Esophagus muscularis mucosa (tissue), 4 donors: ENCODE measurements around the gene HBA2. TPM values are rescaled to one million over a fixed set of nuclear protein-coding genes. Genes with fewer than 3 reads are reported as not detected.
"Not testable (repeated sequence)": the region's sequence is repeated elsewhere in the genome, so short reads cannot be mapped to it uniquely, and the experiment has no call there.

Experiments
- DNase-seq: peaks from one replicate; pipeline ENCODE4 v3.0.0-alpha.2; 2017; ENCODE audit errors: extremely low spot score
- H3K27ac ChIP-seq, 4 donors: fragments of 200-600 bp; sonication (generic); replicated peaks in 1 of 4; 1 replicate in 3 of 4; 2 replicates in 1 of 4; pipeline ENCODE4 v1.5.1; 2016 to 2019; ENCODE audit warnings: mild to moderate bottlenecking in 1 of 4
- H3K27me3 ChIP-seq, 4 donors: fragments of 200-600 bp; sonication (generic); one replicate each; pipeline versions ENCODE4 v1.5.1 to v1.6.0; 2016 to 2019
- H3K36me3 ChIP-seq, 4 donors: fragments of 200-600 bp; sonication (generic); one replicate each; pipeline ENCODE4 v1.5.1; 2016 to 2019
- H3K4me1 ChIP-seq, 4 donors: fragments of 200-600 bp; sonication (generic); one replicate each; pipeline ENCODE4 v1.5.1; 2016 to 2019
- H3K4me3 ChIP-seq, 4 donors: fragments of 200-600 bp; sonication (generic); 1 replicate in 2 of 4; 2 replicates in 2 of 4; pipeline ENCODE4 v1.5.1; 2016 to 2019; ENCODE audit warnings: mild to moderate bottlenecking in 4 of 4, moderate library complexity in 1 of 4
- H3K9me3 ChIP-seq, 4 donors: fragments of 200-600 bp; sonication (generic); 1 replicate in 3 of 4; 2 replicates in 1 of 4; pipeline ENCODE4 v1.5.1; 2016 to 2019
- CTCF ChIP-seq, 3 experiments: fragments of 200-600 bp in 2 of 3; fragments of 450-650 bp in 1 of 3; sonication (generic) in 2 of 3; IDR thresholded peaks; one replicate each; pipeline ENCODE4 v1.5.1; 2017 to 2019; ENCODE audit warnings: antibody characterized with exemption in 3 of 3, mild to moderate bottlenecking in 2 of 3, moderate library complexity in 1 of 3
- EP300 ChIP-seq: sonication (generic); formaldehyde crosslinking; IDR thresholded peaks from one replicate; pipeline ENCODE4 v1.6.1; 2017; ENCODE audit warnings: antibody characterized with exemption
- POLR2A ChIP-seq: fragments of 450-650 bp; IDR thresholded peaks from one replicate; pipeline ENCODE4 v1.6.1; 2017; ENCODE audit warnings: antibody characterized with exemption, moderate library complexity, mild to moderate bottlenecking, low read depth
- POLR2AphosphoS5 ChIP-seq, 2 donors: sonication (generic); formaldehyde crosslinking; IDR thresholded peaks; one replicate each; pipeline ENCODE4 v1.6.1; 2017; ENCODE audit warnings: antibody characterized with exemption in 2 of 2
- WGBS: methylation state at CpG from one replicate; pipeline ENCODE4 v1.1.5; 2018; 5-methylcytosine and 5-hydroxymethylcytosine counted together
- intact Hi-C: fragments of 100-400 bp; cut with DNase I; formaldehyde crosslinking; loops from one replicate; pipeline ENCODE4 v1.15.1; 2023
- total RNA-seq, 4 donors: library from RNA; depleted of rRNA; stranded (reverse); fragments of >200 nt; gene quantifications; one replicate each; pipeline versions ENCODE4 v1.1.0 to v1.2.1, GENCODE V29; 2016

Gene HBA2
- total RNA-seq, 4 donors from 2014 or later = 1.7 to 1,686 (median 156) TPM

DNA sequence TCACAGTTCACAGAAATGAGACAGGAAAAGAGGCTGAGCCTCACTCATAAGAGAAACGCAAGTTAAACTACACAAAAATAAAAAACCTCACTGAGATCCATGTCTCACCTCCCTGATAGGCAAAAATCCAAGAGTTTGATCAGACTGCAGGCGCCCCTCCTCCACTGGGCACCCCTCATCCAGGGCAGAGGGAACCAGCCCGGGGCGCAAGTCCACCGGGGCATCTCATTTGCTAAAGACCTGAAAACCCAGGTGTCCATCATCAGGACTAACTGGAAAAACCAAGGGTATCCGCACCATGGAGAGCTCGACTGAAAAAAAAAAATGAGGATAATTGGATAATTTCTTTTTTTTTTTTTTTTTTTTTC is 17.7 kb upstream of the HBA2 start:
- Histone ChIP-seq H3K27me3 (peaks cover 3 to 66% (median 27%) of the 10 kb centered on the region in 4 donors), H3K27ac (no peak overlapping the region), H3K4me1 (peaks cover 8 to 11% (median 10%) of the 10 kb centered on the region in 4 donors), H3K36me3 (no peaks in the 10 kb centered on the region), H3K9me3 (no peaks in the 10 kb centered on the region), H3K4me3 (peak overlapping the region in 1 of 4 donors; percentile 56)
- no peak for DNase-seq
- TF ChIP-seq CTCF (IDR thresholded peaks at IDR 0.05) (no peak), POLR2A (no peak), POLR2AphosphoS5 (IDR thresholded peaks at IDR 0.05) (no peak), EP300 (no peak)
- intact Hi-C loops = no loop called here
- 78% methylated on average over 7 of the region's 7 CpGs for WGBS

DNA sequence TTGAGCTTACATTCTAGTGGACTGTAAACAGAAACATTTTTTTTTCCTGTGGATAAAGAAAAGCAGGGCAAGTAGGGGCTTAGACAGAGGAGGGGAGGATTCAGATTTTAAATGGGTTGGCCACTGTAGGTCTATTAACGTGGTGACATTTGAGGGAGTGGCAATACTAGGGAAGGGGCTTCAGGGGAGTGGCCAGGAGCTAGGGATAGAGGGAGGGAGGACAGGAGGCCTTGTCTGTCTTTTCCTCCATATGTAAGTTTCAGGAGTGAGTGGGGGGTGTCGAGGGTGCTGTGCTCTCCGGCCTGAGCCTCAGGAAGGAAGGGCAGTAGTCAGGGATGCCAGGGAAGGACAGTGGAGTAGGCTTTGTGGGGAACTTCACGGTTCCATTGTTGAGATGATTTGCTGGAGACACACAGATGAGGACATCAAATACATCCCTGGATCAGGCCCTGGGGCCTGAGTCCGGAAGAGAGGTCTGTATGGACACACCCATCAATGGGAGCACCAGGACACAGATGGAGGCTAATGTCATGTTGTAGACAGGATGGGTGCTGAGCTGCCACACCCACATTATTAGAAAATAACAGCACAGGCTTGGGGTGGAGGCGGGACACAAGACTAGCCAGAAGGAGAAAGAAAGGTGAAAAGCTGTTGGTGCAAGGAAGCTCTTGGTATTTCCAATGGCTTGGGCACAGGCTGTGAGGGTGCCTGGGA is 13.4 kb upstream of the HBA2 start:
- WGBS = 43% methylated on average over 6 of the region's 6 CpGs
- peaks cover 0 to 88% (median 26%) of the 10 kb centered on the region in 4 donors for H3K27me3 ChIP-seq
- no peak for DNase-seq

DNA sequence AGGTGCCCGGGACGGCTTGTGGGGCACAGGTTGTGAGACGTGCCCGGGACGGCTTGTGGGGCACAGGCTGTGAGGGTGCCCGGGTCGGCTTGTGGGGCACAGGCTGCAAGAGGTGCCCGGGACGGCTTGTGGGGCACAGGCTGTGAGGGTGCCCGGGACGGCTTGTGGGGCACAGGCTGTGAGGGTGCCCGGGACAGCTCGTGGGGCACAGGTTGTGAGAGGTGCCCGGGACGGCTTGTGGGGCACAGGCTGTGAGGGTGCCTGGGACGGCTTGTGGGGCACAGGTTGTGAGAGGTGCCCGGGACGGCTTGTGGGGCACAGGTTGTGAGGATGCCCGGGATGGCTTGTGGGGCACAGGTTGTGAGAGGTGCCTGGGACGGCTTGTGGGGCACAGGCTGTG is 12.4 kb upstream of the HBA2 start:
- peaks cover 0 to 83% (median 20%) of the 10 kb centered on the region in 4 donors for H3K27me3 ChIP-seq
- DNase-seq, H3K4me3 ChIP-seq, H3K9me3 ChIP-seq, H3K4me1 ChIP-seq, H3K36me3 ChIP-seq, intact Hi-C loops, H3K27ac ChIP-seq: not testable (repeated sequence)
- WGBS = 64% methylated on average over 6 of the region's 20 CpGs

More for the DNA sequence above, 13.4 kb upstream of the HBA2 start:
- Histone ChIP-seq H3K4me1 (peaks cover 6 to 9% (median 8%) of the 10 kb centered on the region in 4 donors), H3K27ac (no peak overlapping the region), H3K36me3 (no peaks in the 10 kb centered on the region), H3K9me3 (no peaks in the 10 kb centered on the region), H3K4me3 (no peak overlapping the region)
- intact Hi-C loops = no loop called here
- TF ChIP-seq EP300 = no peak
- no peak for TF ChIP-seq POLR2A
- no peak for TF ChIP-seq POLR2AphosphoS5 (IDR thresholded peaks at IDR 0.05)
- TF ChIP-seq CTCF (IDR thresholded peaks at IDR 0.05) = no peak

GRCh38 chr16:160691-161190 is 11.9 kb upstream of the HBA2 start:
- no peaks in the 10 kb centered on the region for H3K36me3 ChIP-seq
- no peaks in the 10 kb centered on the region for H3K9me3 ChIP-seq
- intact Hi-C loops = no loop called here
- no peak overlapping the region for H3K27ac ChIP-seq
- H3K27me3 ChIP-seq = peaks cover under 1 to 83% (median 23%) of the 10 kb centered on the region in 4 donors
- TF ChIP-seq POLR2A (no peak), POLR2AphosphoS5 (IDR thresholded peaks at IDR 0.05) (no peak), EP300 (no peak), CTCF (IDR thresholded peaks at IDR 0.05) (no peak)
- no peak overlapping the region for H3K4me3 ChIP-seq
- WGBS = 59% methylated on average over 14 of the region's 18 CpGs
- peaks cover 8 to 9% (median 9%) of the 10 kb centered on the region in 4 donors for H3K4me1 ChIP-seq
- no peak for DNase-seq

DNA sequence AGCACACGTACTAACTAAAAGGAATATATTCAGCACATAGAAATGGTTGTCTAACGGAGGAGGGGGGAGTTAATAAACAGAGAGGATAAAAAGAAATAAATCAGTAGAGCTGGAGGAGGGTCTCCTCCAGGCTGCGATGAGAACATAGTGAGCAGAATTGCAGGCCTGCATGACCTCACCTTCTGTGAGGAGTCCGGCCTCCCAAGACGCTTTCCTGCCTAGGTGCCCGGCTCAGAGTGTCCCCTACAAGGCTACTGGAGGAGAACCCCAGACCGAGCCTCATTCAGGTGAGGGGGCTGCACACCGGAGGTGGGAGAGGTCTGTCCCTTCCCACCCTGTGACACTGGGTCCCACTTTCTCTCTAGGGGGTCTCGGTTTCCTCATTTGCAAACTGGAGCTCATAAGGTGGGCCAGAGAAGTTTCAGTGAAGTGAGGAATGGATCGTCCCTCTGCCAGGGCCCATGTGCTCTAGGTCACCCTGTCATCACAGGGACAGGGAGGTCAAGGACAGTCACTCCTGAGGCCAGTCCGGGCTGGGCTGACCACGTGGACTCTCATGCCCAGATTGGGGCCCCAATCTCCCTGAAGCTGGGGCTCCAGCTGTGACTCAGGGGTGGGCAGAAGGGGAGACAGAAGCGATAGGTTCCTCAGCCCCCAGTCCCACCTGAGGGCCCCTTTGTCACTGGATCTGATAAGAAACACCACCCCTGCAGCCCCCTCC is 10.2 kb upstream of the HBA2 start:
- WGBS = 93% methylated on average over 12 of the region's 13 CpGs
- DNase-seq = no peak
- H3K9me3 ChIP-seq = no peaks in the 10 kb centered on the region
- intact Hi-C loops = no loop called here
- H3K36me3 ChIP-seq = no peaks in the 10 kb centered on the region
- TF ChIP-seq POLR2AphosphoS5 (IDR thresholded peaks at IDR 0.05) = no peak
- TF ChIP-seq EP300 = no peak
- no peak for TF ChIP-seq CTCF (IDR thresholded peaks at IDR 0.05)
- TF ChIP-seq POLR2A = no peak
- H3K4me3 ChIP-seq = no peak overlapping the region
- no peak overlapping the region for H3K27ac ChIP-seq
- peaks cover 10 to 83% (median 25%) of the 10 kb centered on the region in 4 donors for H3K27me3 ChIP-seq
- peaks cover 19 to 21% (median 20%) of the 10 kb centered on the region in 4 donors for H3K4me1 ChIP-seq

DNA sequence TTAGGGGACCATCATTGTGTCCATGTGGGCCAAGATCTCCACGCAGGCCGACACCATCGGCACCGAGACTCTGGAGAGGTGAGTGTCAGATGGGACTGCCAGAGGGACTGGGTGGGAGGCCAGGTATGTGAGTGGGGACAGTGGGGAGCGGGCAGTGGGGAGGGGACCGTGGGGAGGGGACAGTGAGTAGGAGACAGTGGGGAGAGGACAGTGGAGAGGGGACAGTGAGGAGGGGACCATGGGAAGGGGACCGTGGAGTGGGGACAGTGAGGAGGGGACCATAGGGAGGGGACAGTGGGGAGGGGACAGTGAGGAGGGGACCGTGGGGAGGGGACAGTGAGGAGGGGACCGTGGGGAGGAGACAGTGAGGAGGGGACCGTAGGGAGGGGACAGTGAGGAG is 9.5 kb upstream of the HBA2 start:
- H3K27ac ChIP-seq, intact Hi-C loops, H3K4me3 ChIP-seq, DNase-seq, H3K9me3 ChIP-seq, H3K36me3 ChIP-seq: not testable (repeated sequence)
- Histone ChIP-seq H3K27me3 (peaks cover 10 to 83% (median 32%) of the 10 kb centered on the region in 4 donors), H3K4me1 (peaks cover 19 to 21% (median 20%) of the 10 kb centered on the region in 4 donors)
- WGBS = 78% methylated on average over 10 of the region's 10 CpGs

DNA sequence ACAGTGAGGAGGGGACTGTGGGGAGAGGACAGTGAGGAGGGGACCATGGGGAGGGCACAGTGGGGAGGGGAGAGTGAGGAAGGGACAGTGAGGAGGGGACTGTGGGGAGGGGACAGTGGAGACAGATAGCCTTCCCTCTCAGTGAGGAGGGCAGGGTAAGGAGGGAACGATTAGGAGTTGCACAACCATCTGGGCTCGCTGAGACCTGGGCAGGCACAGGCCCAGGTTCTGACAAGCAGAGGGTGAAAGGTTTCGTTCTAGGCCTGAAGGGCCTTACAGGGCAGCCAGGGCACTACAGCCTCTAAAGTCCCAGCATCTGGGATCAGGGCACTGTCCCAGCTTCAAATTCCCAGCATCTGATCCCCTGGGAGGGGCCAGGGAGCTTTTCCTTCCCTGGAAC is 9.0 kb upstream of the HBA2 start:
- 29% methylated on average over 3 of the region's 3 CpGs for WGBS
- H3K4me1 ChIP-seq = peaks cover 19 to 21% (median 20%) of the 10 kb centered on the region in 4 donors
- H3K9me3 ChIP-seq, intact Hi-C loops, H3K4me3 ChIP-seq, H3K36me3 ChIP-seq, DNase-seq, H3K27ac ChIP-seq: not testable (repeated sequence)
- H3K27me3 ChIP-seq = peaks cover 10 to 84% (median 37%) of the 10 kb centered on the region in 4 donors
